Pancreas (tissue), 10 donors: Measurements from ENCODE around the gene MAP3K5. TPM values are rescaled to one million over a fixed set of nuclear protein-coding genes. Genes with fewer than 3 reads are reported as not detected.

Experiments
- ATAC-seq, 4 donors: fragments of 200-7000 bp; cut with Tn5 transposase; one replicate each; pipeline versions ENCODE4 v1.8.0 to v1.9.1; 2020; ENCODE audit warnings: mild to moderate bottlenecking in 4 of 4, moderate library complexity in 4 of 4
- DNase-seq, 6 donors: peaks; one replicate each; pipeline ENCODE4 v3.0.0-alpha.2; 2020
- FAIRE-seq: peaks from 2 replicates; lab custom pipeline; 2012; peaks lifted over from hg19 to GRCh38; lab: Jason Lieb, UNC
- H3K27ac ChIP-seq, 4 donors: fragments of 200-600 bp; sonication (generic); 1 replicate in 3 of 4; 2 replicates in 1 of 4; pipeline versions ENCODE4 v1.5.0 to v1.8.0; 2020
- H3K27me3 ChIP-seq, 4 donors: fragments of 200-600 bp; one replicate each; pipeline ENCODE4 v1.8.0; 2021
- H3K36me3 ChIP-seq, 3 donors: fragments of 200-600 bp; sonication (generic) in 1 of 3; one replicate each; pipeline versions ENCODE4 v1.5.0 to v1.8.0; 2020 to 2021
- H3K4me1 ChIP-seq, 3 donors: fragments of 200-600 bp; one replicate each; pipeline ENCODE4 v1.8.0; 2021
- H3K4me3 ChIP-seq, 4 donors: fragments of 200-600 bp; sonication (generic) in 2 of 4; one replicate each; pipeline versions ENCODE4 v1.5.0 to v1.8.0; 2020 to 2021
- H3K9me3 ChIP-seq, 4 donors: fragments of 200-600 bp; one replicate each; pipeline ENCODE4 v1.8.0; 2021
- WGBS, 2 donors: extraction: QIAGEN DNeasy Blood & Tissue Kit; methylation state at CpG; one replicate each; pipeline ENCODE4 v1.1.7; 2013; 5-methylcytosine and 5-hydroxymethylcytosine counted together
- intact Hi-C, 3 donors: fragments of 100-400 bp; cut with DNase I; formaldehyde crosslinking; loops; one replicate each; pipeline versions ENCODE4 v1.11.1 to v1.14.2; 2022
- polyA plus RNA-seq, 2 donors: library from polyadenylated mRNA; stranded (reverse); fragments of 200-250 nt; gene quantifications; one replicate each; pipeline ENCODE4 v1.2.3, GENCODE V29; 2013
- total RNA-seq, 6 donors: library from RNA; stranded (reverse); fragmentation: NEBNext Ultra II Directional in 4 of 6; extraction: Animal tissue kit (Norgen Biotek cat#: 25700) in 4 of 6; gene quantifications; one replicate each; pipeline versions ENCODE4 v1.2.1 to v1.2.4, GENCODE V29; 2021 to 2023
- TF ChIP-seq, protein P1 (sequence below), 4 donors: fragments of 200-600 bp; sonication (generic) in 3 of 4; IDR thresholded peaks; one replicate each; pipeline versions ENCODE4 v1.5.0 to v1.8.0; 2021; ENCODE audit warnings: antibody characterized with exemption in 4 of 4
- donor health status: healthy with polysubstance abuse.
- donor health status: DM: no; HTN: no; CAD: no; lungs with moderate emphysema.
- donor health status: DM: no; HTN: no; CAD: no.
- donor health status: control.
- donor health status: control.
- donor health status: Bipolar disorder and iron deficiency.
- donor health status: DM: yes; HTN: yes; CAD: no.
- donor health status: DM: no; HTN: no; CAD: no.
- donor health status: DM: no; HTN: no; CAD: no.
- donor health status: DM: yes; HTN: yes; CAD: no.

The MAP3K5 gene
- total and polyA plus RNA-seq, 8 donors, result 6.7 to 28.6 (median 19.4) TPM

DNA sequence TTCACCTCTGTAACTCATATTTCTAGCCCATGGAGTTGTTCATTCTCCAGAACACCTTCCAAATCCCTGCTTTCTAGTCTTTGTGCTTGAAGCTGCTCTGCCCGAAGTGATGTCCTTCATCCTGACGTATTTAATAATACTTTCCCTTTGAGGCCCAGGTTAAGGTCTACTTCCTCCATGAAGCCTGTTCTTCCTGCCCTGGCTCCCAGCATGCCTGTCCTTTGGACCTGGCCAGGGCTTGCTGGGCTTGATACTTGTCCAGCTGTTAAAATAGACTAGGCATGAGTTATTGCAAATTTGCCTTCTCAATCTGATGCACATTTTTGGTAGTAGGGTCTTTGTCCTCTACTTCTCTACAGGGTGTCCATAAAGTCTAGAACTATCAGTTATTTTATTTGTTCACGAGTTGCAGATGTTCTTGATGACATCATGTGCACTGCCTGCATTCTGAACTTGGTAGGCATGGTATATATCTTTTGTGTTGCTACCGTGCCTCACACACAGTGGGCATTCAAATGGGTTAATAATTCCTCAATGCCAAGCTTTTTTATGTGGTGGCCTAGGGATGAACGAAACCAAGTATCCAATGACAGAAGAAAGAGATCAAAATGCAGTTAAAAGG, 239.0 kb downstream of the MAP3K5 start:
- ATAC-seq (no peak), DNase-seq (peak in 2 of 6 donors; percentile 17 to 35), FAIRE-seq (no peak)
- TF ChIP-seq, protein P1, sequence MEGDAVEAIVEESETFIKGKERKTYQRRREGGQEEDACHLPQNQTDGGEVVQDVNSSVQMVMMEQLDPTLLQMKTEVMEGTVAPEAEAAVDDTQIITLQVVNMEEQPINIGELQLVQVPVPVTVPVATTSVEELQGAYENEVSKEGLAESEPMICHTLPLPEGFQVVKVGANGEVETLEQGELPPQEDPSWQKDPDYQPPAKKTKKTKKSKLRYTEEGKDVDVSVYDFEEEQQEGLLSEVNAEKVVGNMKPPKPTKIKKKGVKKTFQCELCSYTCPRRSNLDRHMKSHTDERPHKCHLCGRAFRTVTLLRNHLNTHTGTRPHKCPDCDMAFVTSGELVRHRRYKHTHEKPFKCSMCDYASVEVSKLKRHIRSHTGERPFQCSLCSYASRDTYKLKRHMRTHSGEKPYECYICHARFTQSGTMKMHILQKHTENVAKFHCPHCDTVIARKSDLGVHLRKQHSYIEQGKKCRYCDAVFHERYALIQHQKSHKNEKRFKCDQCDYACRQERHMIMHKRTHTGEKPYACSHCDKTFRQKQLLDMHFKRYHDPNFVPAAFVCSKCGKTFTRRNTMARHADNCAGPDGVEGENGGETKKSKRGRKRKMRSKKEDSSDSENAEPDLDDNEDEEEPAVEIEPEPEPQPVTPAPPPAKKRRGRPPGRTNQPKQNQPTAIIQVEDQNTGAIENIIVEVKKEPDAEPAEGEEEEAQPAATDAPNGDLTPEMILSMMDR (IDR thresholded peaks at IDR 0.05), result no peak
- no peaks in the 10 kb centered on the region for H3K27me3 ChIP-seq
- intact Hi-C loops, result no loop called here
- H3K9me3 ChIP-seq, result no peaks in the 10 kb centered on the region
- H3K27ac ChIP-seq, result peak overlapping the region in 1 of 4 donors; percentile 2
- 56 to 69% methylated on average over 5 of the region's 5 CpGs for WGBS, 2 donors
- peaks cover 0 to 11% (median 8%) of the 10 kb centered on the region in 3 donors for H3K4me1 ChIP-seq
- H3K36me3 ChIP-seq, result peaks cover 0 to 6% (median 0%) of the 10 kb centered on the region in 3 donors
- no peak overlapping the region for H3K4me3 ChIP-seq

DNA sequence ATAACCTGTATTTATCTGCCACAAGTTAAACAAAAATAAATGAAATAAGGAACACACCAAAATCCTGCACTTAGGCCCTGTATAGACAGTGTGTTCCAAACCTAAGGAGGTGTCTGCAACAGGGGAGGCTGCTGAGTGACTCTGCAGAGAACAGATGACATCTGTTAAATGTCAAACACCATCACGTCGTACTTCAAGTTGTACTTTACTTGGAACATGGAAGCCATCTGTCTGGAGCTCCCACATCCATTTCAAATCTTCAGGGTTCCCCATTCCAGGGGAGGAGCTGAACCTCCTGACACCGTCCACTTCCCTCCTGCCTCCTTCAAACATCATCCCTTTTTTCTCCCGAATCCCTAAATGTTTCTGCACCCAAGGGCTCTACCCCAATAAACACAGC, 240.2 kb downstream of the MAP3K5 start:
- H3K36me3 ChIP-seq, result no peaks in the 10 kb centered on the region
- TF ChIP-seq, protein P1 (IDR thresholded peaks at IDR 0.05), result no peak
- 65 to 70% methylated on average over 4 of the region's 4 CpGs for WGBS, 2 donors
- H3K4me3 ChIP-seq, result no peak overlapping the region
- DNase-seq (no peak), ATAC-seq (no peak), FAIRE-seq (no peak)
- peaks cover 0 to 13% (median 10%) of the 10 kb centered on the region in 3 donors for H3K4me1 ChIP-seq
- H3K27me3 ChIP-seq, result no peaks in the 10 kb centered on the region
- H3K9me3 ChIP-seq, result no peaks in the 10 kb centered on the region
- intact Hi-C loops, result no loop called here
- no peak overlapping the region for H3K27ac ChIP-seq

DNA sequence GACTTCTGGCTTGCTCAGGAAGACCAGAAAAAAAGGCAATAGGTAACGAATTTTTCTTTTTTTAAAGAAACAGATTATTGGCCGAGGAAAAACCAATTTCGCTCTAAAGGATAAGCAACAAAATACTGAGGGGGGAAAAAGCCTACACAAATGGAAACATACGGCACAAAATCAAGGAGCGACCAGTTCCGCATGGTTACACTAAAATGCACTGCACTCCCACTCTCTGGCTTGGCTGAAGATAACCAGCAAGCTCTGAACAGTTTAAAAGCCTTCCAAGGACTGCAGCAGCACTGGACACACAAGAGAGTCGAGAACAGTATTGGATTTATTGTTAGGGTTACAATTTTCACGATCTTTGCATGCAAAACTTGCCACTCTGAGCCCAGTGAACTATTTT, 241.2 kb downstream of the MAP3K5 start:
- no peaks in the 10 kb centered on the region for H3K27me3 ChIP-seq
- ATAC-seq, result peak in 3 of 4 donors; percentile 6 to 49 (median 41)
- no peaks in the 10 kb centered on the region for H3K36me3 ChIP-seq
- peaks cover 0 to 15% (median 10%) of the 10 kb centered on the region in 3 donors for H3K4me1 ChIP-seq
- intact Hi-C loops, result no loop called here
- no peak for FAIRE-seq
- TF ChIP-seq, protein P1 (IDR thresholded peaks at IDR 0.05), result no peak
- peak in 2 of 6 donors; percentile 23 to 31 for DNase-seq
- peak overlapping the region; percentile 47 to 94 (median 83) for H3K4me3 ChIP-seq
- WGBS, 2 donors, result 17 to 22% methylated on average over 8 of the region's 8 CpGs
- H3K9me3 ChIP-seq, result no peaks in the 10 kb centered on the region
- peak overlapping the region; percentile 76 to 94 (median 92) for H3K27ac ChIP-seq

DNA sequence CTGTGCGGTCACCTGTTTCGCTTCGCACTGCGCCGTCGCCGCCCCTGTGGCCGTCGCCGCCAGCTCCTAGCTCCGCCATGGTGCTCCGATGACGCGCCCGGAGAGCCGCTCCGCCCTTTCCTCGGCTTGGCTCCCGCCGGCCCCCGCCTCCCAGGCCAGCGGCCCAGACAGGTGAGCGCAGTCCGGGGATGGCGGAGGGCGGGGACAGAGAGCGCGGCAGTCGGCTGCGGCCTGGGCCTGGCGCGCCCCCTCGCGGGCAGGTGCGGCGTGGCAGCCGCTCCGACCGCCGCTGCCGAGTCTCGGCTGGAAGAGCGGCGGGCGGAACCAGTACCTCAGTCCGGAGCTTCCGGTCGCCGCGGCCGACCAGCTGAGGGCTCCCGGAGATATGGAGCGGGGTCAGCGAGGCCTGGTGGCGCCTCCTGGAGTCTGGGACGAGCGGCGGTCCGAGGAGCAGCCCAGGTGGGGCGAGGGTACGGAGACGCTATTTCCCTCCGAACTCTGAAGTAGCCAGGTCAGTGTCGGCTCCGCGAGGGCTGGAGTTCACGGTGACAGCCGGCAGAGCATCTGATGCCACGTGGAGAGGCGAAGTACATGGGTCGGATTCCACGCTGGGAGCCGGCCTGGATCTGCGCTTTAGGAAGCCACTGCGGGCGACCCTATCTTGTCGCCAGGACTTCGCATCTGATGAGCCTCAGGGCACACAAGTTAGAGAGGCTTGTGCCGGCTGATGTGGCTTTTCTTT, 241.8 kb downstream of the MAP3K5 start, which contains the start of gene MAP7:
Gene MAP7, minus strand, starts transcription at position 93 of the 742 bp plus-strand sequence. Its CDS starts 14 bp downstream, at position 79.
- WGBS, 2 donors, result 0 to 1% methylated on average over 57 to 79 of the region's 79 CpGs
- no peak for FAIRE-seq

More for the DNA sequence above, 241.8 kb downstream of the MAP3K5 start, which contains the start of gene MAP7:
- intact Hi-C loops, result no loop called here
- Histone ChIP-seq H3K4me1 (peaks cover 0 to 15% (median 10%) of the 10 kb centered on the region in 3 donors), H3K9me3 (no peaks in the 10 kb centered on the region), H3K4me3 (peak within 1 kb of the TSS; percentile 74 to 94 (median 83)), H3K27ac (peak within 1 kb of the TSS; percentile 76 to 94 (median 92)), H3K36me3 (no peaks in the 10 kb centered on the region), H3K27me3 (no peaks in the 10 kb centered on the region)
- ATAC-seq, result peak; percentile 91 to 94 (median 92)
- TF ChIP-seq, protein P1 (IDR thresholded peaks at IDR 0.05), result peak; percentile 94 to 99 (median 97)
- DNase-seq, result peak; percentile 92 to 98 (median 96)
